ENCODE data around the gene CLCN5. TPM values are rescaled to one million over a fixed set of nuclear protein-coding genes. Genes with fewer than 3 reads are reported as not detected.

Gene CLCN5
- total RNA-seq, 1 donor from 2014 or later = 15.6 TPM

DNA sequence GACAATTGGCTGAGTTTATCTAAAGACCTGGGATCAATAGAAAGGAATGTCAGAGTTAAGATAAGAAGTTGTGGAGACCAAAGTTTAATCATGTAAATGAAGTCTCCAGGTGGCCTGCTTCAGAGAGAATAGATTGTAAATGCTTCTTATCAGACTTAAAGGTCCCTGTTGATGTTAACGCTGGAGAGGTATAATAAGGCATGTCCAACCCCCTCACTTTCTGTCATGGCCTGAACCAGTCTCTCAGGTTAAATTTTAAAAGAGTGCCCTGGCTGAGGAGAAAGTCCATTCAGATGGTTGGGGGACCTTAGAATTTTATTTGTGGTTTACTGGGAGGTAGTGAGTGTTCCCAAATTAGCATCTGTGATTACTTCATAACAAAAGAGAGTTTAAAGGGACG is 191.7 kb downstream of the CLCN5 start:
- no peaks in the 10 kb centered on the region for H3K36me3 ChIP-seq (ENCODE audit: control insufficient read depth, insufficient read depth, low read length)
- no peak for DNase-seq (ENCODE audit: low read depth)
- no peak overlapping the region for H3K4me3 ChIP-seq (ENCODE audit: low read depth, low read length)
- H3K27me3 ChIP-seq (ENCODE audit: control insufficient read depth, insufficient read depth, low read length) = no peaks in the 10 kb centered on the region
- TF ChIP-seq, protein P1, sequence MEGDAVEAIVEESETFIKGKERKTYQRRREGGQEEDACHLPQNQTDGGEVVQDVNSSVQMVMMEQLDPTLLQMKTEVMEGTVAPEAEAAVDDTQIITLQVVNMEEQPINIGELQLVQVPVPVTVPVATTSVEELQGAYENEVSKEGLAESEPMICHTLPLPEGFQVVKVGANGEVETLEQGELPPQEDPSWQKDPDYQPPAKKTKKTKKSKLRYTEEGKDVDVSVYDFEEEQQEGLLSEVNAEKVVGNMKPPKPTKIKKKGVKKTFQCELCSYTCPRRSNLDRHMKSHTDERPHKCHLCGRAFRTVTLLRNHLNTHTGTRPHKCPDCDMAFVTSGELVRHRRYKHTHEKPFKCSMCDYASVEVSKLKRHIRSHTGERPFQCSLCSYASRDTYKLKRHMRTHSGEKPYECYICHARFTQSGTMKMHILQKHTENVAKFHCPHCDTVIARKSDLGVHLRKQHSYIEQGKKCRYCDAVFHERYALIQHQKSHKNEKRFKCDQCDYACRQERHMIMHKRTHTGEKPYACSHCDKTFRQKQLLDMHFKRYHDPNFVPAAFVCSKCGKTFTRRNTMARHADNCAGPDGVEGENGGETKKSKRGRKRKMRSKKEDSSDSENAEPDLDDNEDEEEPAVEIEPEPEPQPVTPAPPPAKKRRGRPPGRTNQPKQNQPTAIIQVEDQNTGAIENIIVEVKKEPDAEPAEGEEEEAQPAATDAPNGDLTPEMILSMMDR (IDR thresholded peaks at IDR 0.05; ENCODE audit: insufficient read depth, low read length, poor library complexity, severe bottlenecking) = no peak

DNA sequence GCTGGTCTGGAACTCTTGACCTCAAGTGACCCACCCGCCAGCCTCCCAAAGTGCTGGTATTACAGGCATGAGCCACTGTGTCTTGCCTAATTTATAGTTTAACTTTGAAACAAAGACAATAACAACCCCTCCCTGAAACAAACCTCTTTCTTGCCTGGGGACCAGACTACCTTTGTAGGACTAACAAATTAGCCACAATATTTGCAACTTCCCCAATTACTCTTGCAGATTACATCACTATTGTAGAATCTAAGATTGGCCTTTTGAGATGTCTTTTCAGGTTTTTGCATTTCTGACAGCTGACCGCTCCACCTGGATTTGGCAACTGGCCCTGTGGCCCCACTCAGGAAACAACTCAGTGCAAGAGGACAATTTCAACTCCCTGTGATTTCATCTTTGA is 193.6 kb downstream of the CLCN5 start:
- Histone ChIP-seq H3K36me3 (ENCODE audit: control insufficient read depth, insufficient read depth, low read length) (no peaks in the 10 kb centered on the region), H3K4me3 (ENCODE audit: low read depth, low read length) (no peak overlapping the region), H3K27me3 (ENCODE audit: control insufficient read depth, insufficient read depth, low read length) (no peaks in the 10 kb centered on the region)
- TF ChIP-seq, protein P1 (IDR thresholded peaks at IDR 0.05; ENCODE audit: insufficient read depth, low read length, poor library complexity, severe bottlenecking) = no peak
- DNase-seq (ENCODE audit: low read depth) = no peak

DNA sequence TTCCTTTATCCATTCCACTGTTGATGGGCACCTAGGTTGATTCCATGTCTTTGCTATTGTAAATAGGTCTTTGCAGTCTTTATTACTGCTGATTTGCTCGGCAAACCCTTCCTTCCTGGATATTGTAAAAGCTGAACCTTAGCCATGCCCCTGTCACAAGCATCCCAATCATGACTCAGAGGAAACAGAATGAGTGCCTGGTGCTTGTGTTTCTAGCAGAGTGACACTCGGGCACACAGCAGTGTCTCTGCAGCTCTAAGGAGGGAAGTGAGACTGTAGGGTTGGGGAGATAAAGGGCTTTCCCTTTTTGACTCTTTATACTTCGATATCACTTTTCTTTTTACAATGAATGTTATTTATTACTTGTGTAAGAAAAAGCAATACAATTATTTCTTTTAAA is 195.1 kb downstream of the CLCN5 start:
- Histone ChIP-seq H3K27me3 (ENCODE audit: control insufficient read depth, insufficient read depth, low read length) (no peaks in the 10 kb centered on the region), H3K4me3 (ENCODE audit: low read depth, low read length) (no peak overlapping the region), H3K36me3 (ENCODE audit: control insufficient read depth, insufficient read depth, low read length) (no peaks in the 10 kb centered on the region)
- TF ChIP-seq, protein P1 (IDR thresholded peaks at IDR 0.05; ENCODE audit: insufficient read depth, low read length, poor library complexity, severe bottlenecking) = no peak
- no peak for DNase-seq (ENCODE audit: low read depth)

DNA sequence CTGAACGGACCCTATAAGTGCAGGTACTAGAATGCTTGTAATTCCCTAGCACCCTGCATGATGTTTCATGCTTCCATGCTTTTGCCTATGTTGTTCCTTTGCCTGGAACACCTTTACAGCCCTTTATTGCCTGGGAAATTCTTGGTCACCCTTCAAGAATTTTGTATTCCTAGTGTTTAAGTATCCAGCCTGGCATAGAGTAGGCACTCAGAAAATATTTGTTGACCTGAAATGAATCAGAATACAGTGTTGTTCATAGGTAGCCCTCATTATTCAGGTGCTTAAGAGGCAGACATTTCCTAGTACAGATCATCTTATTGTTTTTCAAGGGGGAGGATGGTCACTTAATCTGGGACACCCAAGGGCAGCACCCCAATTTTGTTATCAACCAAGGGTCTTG is 203.1 kb downstream of the CLCN5 start:
- no peak overlapping the region for H3K4me3 ChIP-seq (ENCODE audit: low read depth, low read length)
- no peaks in the 10 kb centered on the region for H3K36me3 ChIP-seq (ENCODE audit: control insufficient read depth, insufficient read depth, low read length)
- DNase-seq (ENCODE audit: low read depth) = no peak
- TF ChIP-seq, protein P1 (IDR thresholded peaks at IDR 0.05; ENCODE audit: insufficient read depth, low read length, poor library complexity, severe bottlenecking) = no peak
- H3K27me3 ChIP-seq (ENCODE audit: control insufficient read depth, insufficient read depth, low read length) = no peaks in the 10 kb centered on the region

DNA sequence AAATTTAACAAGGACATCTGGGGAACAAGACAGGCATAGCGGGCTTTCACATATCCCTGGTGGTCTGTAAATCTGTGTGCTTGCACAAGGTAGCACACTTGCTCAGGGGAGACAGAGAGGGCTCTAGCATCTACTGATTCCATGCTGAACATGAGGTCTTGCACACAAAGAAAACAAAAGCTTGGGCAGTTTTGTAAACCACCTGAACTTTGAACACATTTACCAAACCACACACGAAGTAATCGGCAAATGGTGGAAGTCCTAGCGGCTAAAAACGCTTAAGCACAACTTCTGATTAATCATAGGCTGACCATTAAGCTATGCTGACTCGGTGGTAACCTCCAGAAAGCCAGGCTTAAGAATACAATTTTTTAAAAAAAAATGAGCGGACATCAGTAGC is 225.6 kb downstream of the CLCN5 start:
- DNase-seq (ENCODE audit: low read depth) = no peak
- Histone ChIP-seq H3K4me3 (ENCODE audit: low read depth, low read length) (no peak overlapping the region), H3K36me3 (ENCODE audit: control insufficient read depth, insufficient read depth, low read length) (no peaks in the 10 kb centered on the region), H3K27me3 (ENCODE audit: control insufficient read depth, insufficient read depth, low read length) (no peaks in the 10 kb centered on the region)
- TF ChIP-seq, protein P1 (IDR thresholded peaks at IDR 0.05; ENCODE audit: insufficient read depth, low read length, poor library complexity, severe bottlenecking) = no peak

Other genes with a start within 250 kb of the CLCN5 start
- not detected in 2 replicates for gene PAGE1, start 226.6 kb upstream of the CLCN5 start, total RNA-seq
- not detected in 2 replicates for gene PAGE4, start 93.3 kb upstream of the CLCN5 start, total RNA-seq
- gene USP27X, start 43.1 kb upstream of the CLCN5 start, total RNA-seq = 3.1 and 3.4 TPM in 2 replicates